PC-3 (cell line): ENCODE data around the gene TENM4. TPM values are rescaled to one million over a fixed set of nuclear protein-coding genes. Genes with fewer than 3 reads are reported as not detected.

Experiments used
- ATAC-seq: fragments of 200-7000 bp; cut with Tn5 transposase; 2 replicates; pipeline ENCODE4 v1.9.1; 2020; ENCODE audit warnings: mild to moderate bottlenecking, moderate library complexity
- BruUV-seq: library from RNA; stranded (reverse); fragments of 400-500 nt; replicated peaks from 2 replicates; lab custom pipeline; 2021; lab: Mats Ljungman, UMichigan
- CTCF ChIA-PET: fragments of 300-600 bp; sonication (Branson Sonifier 250); formaldehyde crosslinking; loops from one replicate; lab custom pipeline; 2022; ENCODE audit warnings: antibody characterized with exemption; lab: Charles Lee
- POLR2A ChIA-PET: fragments of 300-600 bp; sonication (Branson Sonifier 250); formaldehyde crosslinking; loops from one replicate; lab custom pipeline; 2022; ENCODE audit warnings: antibody characterized with exemption; ENCODE audit not compliant: unreplicated experiment; lab: Charles Lee
- DNase-seq: peaks from one replicate; pipeline ENCODE4 v3.0.0-alpha.2; 2015
- H2AFZ ChIP-seq: fragments of 300-600 bp; sonication (generic); 2 replicates; pipeline ENCODE4 v1.6.0; 2016; ENCODE audit warnings: antibody characterized with exemption, low read length
- H3F3A ChIP-seq: fragments of 300-600 bp; sonication (generic); one replicate; pipeline ENCODE4 v1.6.0; 2017; ENCODE audit warnings: antibody characterized with exemption, low read length, control low read depth, mild to moderate bottlenecking; ENCODE audit not compliant: unreplicated experiment
- H3K27ac ChIP-seq: fragments of 300-600 bp; sonication (generic); 2 replicates; pipeline ENCODE4 v1.5.1; 2016; ENCODE audit warnings: mild to moderate bottlenecking, low read length
- H3K27me3 ChIP-seq: fragments of 300-600 bp; sonication (generic); 2 replicates; pipeline ENCODE4 v1.6.1; 2016; ENCODE audit warnings: low read length, mixed read lengths
- H3K36me3 ChIP-seq: fragments of 300-600 bp; sonication (generic); 2 replicates; pipeline ENCODE4 v1.6.1; 2016; ENCODE audit warnings: low read depth, mixed run types, low read length, mixed read lengths
- H3K4me1 ChIP-seq: fragments of 300-600 bp; sonication (generic); 2 replicates; pipeline ENCODE4 v1.5.1; 2016; ENCODE audit warnings: low read length; ENCODE audit not compliant: insufficient read depth
- H3K4me2 ChIP-seq: fragments of 300-600 bp; sonication (generic); 2 replicates; pipeline ENCODE4 v1.6.0; 2016; ENCODE audit warnings: low read length
- H3K4me3 ChIP-seq: fragments of 300-600 bp; sonication (generic); 2 replicates; pipeline ENCODE4 v1.5.1; 2016; ENCODE audit warnings: mild to moderate bottlenecking, low read length, mixed read lengths
- H3K79me2 ChIP-seq: fragments of 300-600 bp; sonication (generic); 2 replicates; pipeline ENCODE4 v1.6.1; 2017; ENCODE audit warnings: low read length, mixed read lengths
- H3K9ac ChIP-seq: fragments of 300-600 bp; sonication (generic); 2 replicates; pipeline ENCODE4 v1.6.0; 2016; ENCODE audit warnings: mild to moderate bottlenecking, low read length
- H3K9me2 ChIP-seq: fragments of 300-600 bp; sonication (generic); replicated peaks from 2 replicates; pipeline ENCODE4 v1.6.1; 2016; ENCODE audit warnings: mixed run types, low read length, mixed read lengths
- H3K9me3 ChIP-seq: fragments of 300-600 bp; sonication (generic); 2 replicates; pipeline ENCODE4 v1.6.1; 2016; ENCODE audit warnings: low read length, mixed read lengths
- H4K20me1 ChIP-seq: fragments of 300-600 bp; sonication (generic); 2 replicates; pipeline ENCODE4 v1.6.1; 2016; ENCODE audit warnings: low read length, mixed read lengths
- CTCF ChIP-seq: fragments of 300-600 bp; sonication (generic); conservative IDR thresholded peaks from 2 replicates; pipeline ENCODE4 v1.5.1; 2017; ENCODE audit warnings: antibody characterized with exemption, low read depth, mild to moderate bottlenecking, low read length
- EZH2 ChIP-seq: fragments of 300-600 bp; sonication (generic); IDR thresholded peaks from one replicate; pipeline ENCODE4 v1.6.1; 2017; ENCODE audit warnings: antibody characterized with exemption, mild to moderate bottlenecking, low read length; ENCODE audit not compliant: unreplicated experiment
- EZH2phosphoT487 ChIP-seq: fragments of 300-600 bp; sonication (generic); IDR thresholded peaks from 2 replicates; pipeline ENCODE4 v1.6.1; 2018; ENCODE audit warnings: mild to moderate bottlenecking, antibody characterized with exemption, low read length, borderline replicate concordance
- intact Hi-C: fragments of 100-400 bp; cut with micrococcal nuclease; formaldehyde crosslinking; loops from 2 replicates; pipeline ENCODE4 v1.9.0; 2023
- total RNA-seq: library from RNA; depleted of rRNA; stranded (reverse); fragments of >200 nt; gene quantifications from 2 replicates; pipeline ENCODE4 v1.2.3, GENCODE V29; 2014

TENM4 gene
- total RNA-seq, 1 experiment from 2014 or later = 19.7 TPM

- Histone ChIP-seq H3K9me2 (no peaks in the 10 kb centered on the region), H4K20me1 (no peaks in the 10 kb centered on the region), H3K4me2 (no peak overlapping the region), H2AFZ (no peak overlapping the region), H3K9me3 (no peaks in the 10 kb centered on the region), H3K4me3 (no peak overlapping the region), H3K27me3 (no peaks in the 10 kb centered on the region), H3K79me2 (no peaks in the 10 kb centered on the region), H3F3A (no peaks in the 10 kb centered on the region), H3K4me1 (no peaks in the 10 kb centered on the region), H3K27ac (no peak overlapping the region), H3K9ac (no peak overlapping the region), H3K36me3 (0 out of 2 replicates have a peak, but pooled peaks cover 6% of the 10 kb centered on the region)
- DNase-seq (no peak), ATAC-seq (no peak)
- CTCF ChIA-PET = no interaction called here
- no peak for TF ChIP-seq EZH2
- TF ChIP-seq CTCF = no peak
- TF ChIP-seq EZH2phosphoT487 = no peak
- BruUV-seq = no TSS peak
- intact Hi-C loops = no loop called here
- POLR2A ChIA-PET = no interaction called here
These were observed 564.2 kb downstream of the TENM4 start for GRCh38 chr11:78876676-78877075.

- CTCF ChIA-PET = no interaction called here
- Histone ChIP-seq H3K36me3 (no peaks in the 10 kb centered on the region), H3K4me3 (no peak overlapping the region), H4K20me1 (no peaks in the 10 kb centered on the region), H3K9me2 (no peaks in the 10 kb centered on the region), H3K9ac (no peak overlapping the region), H3K27ac (no peak overlapping the region), H3K79me2 (no peaks in the 10 kb centered on the region), H2AFZ (no peak overlapping the region), H3K9me3 (no peaks in the 10 kb centered on the region), H3K27me3 (no peaks in the 10 kb centered on the region), H3F3A (no peaks in the 10 kb centered on the region), H3K4me1 (no peaks in the 10 kb centered on the region; the same call in 1 of the 2 replicates), H3K4me2 (no peak overlapping the region)
- no TSS peak for BruUV-seq
- no peak for ATAC-seq
- POLR2A ChIA-PET = no interaction called here
- intact Hi-C loops = no loop called here
- no peak for TF ChIP-seq EZH2
- no peak for TF ChIP-seq EZH2phosphoT487
- no peak for TF ChIP-seq CTCF
- DNase-seq = no peak
These were observed 570.2 kb downstream of the TENM4 start for GRCh38 chr11:78870655-78871054.

- ChIA-PET CTCF (no interaction called here), POLR2A (no interaction called here)
- Histone ChIP-seq H3K36me3 (no peaks in the 10 kb centered on the region), H3K4me3 (no peak overlapping the region), H3F3A (no peaks in the 10 kb centered on the region), H3K79me2 (no peaks in the 10 kb centered on the region), H2AFZ (no peak overlapping the region), H3K27me3 (no peaks in the 10 kb centered on the region), H3K27ac (no peak overlapping the region), H3K4me1 (no peaks in the 10 kb centered on the region; the same call in 1 of the 2 replicates), H3K9me3 (no peaks in the 10 kb centered on the region), H3K4me2 (no peak overlapping the region), H4K20me1 (no peaks in the 10 kb centered on the region), H3K9ac (no peak overlapping the region), H3K9me2 (no peaks in the 10 kb centered on the region)
- DNase-seq (no peak), ATAC-seq (no peak)
- BruUV-seq = no TSS peak
- no peak for TF ChIP-seq CTCF
- TF ChIP-seq EZH2phosphoT487 = no peak
- TF ChIP-seq EZH2 = no peak
- intact Hi-C loops = no loop called here
These were observed 571.5 kb downstream of the TENM4 start for GRCh38 chr11:78869293-78869692.
